SH-SY5Y (cell line): ENCODE results near the gene SIGLEC12.

ENCODE experiments used
- GATA2 ChIP-seq: IDR thresholded peaks from 2 replicates; pipeline ENCODE4 v1.6.1; 2011; ENCODE audit warnings: mild to moderate bottlenecking, low read depth, low read length
- GATA3 ChIP-seq: IDR thresholded peaks from 2 replicates; pipeline ENCODE4 v1.6.1; 2011; ENCODE audit warnings: low read depth, mild to moderate bottlenecking, low read length, moderate library complexity

SIGLEC12 gene

DNA sequence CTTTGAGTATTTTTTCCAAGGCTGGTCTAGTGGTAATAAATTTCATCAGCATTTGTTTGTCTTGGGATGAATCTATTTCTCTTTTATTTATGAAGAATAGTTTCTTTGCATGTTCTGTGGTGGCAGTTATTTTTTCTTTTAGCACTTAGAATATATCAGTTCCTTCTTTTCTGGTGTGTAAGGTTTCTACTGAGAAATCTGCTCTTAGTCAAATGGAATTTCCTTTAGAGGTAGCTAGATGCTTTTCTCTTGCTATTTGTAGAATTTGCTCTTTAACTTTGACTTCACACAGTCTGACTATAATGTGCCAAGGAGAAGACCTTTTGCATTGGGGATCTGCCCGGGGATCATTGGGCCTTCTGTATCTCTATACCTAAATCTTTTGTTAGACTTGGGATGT lies 33.9 kb upstream of the SIGLEC12 start:
- TF ChIP-seq GATA2 (no peak), GATA3 (no peak)

DNA sequence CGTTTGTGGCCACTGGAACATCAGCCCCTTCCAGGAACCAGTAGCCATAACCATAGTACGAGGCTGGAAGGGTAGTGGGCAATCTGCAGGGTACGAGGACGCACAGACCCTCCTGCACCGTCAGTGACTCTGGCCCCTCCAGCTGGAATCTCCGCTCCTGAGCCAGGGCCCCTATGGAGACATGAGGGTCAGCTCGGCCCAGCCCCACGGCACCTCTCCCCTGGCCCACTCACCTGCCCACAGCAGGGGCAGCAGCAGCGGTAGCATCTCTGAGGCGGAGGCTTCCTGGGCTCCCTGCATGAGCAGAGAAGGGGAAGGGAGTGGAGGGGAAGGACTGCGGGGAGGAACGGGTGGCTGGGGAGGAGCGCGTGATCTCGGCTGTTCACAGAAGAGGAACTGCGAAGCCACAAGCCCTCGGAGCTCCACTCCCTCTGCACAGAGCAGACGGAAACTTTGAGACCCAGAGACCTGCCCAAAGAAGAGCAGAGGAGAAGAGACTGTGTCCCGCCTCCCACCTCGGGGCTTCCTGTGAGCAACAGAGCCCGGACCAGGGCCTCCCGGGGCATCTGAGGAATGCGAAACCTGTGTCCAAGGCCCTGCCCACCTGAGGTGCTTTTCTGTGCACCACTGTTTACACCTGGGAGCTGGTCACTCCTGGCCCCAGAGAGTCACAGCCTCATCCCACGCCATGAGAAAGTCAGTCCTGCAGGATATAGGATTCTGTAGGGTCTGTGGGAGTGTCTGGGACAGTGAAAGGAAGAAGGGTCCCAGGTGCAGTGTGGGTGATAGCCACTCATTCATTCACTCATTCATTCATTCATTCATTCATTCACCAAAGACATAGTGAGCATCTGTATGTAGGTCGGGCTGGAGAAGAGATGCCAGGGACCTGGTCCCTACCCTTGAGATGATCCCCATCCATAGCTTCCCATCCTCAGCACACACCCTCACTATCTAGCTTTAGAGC lies 30.0 kb upstream of the SIGLEC12 start, which contains the start of gene SIGLEC6:
Gene SIGLEC6, minus strand, starts transcription at position 322 of the 967 bp plus-strand sequence. Its CDS starts 22 bp downstream, at position 300.
- TF ChIP-seq GATA2, result no peak
- TF ChIP-seq GATA3, result no peak

DNA sequence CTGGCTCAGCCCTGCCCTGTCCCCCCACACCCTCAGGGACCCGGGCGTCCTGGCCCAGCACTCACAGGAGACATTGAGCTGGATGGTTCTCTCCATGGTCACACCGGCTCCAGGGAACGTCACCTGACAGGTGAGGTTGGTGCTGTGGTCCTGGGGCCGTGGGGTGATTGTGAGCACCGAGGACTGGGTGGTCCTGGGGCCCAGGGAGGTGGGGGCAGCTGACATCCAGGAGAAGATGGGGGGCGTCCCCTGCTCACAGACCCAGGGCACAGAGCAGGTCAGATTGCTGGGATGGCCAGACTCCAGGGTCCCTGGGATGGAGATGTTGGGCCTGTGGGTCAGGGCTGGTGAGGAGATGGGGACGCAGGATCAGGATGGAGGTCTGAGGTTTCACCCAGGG lies 29.0 kb upstream of the SIGLEC12 start:
- TF ChIP-seq GATA2 (no peak), GATA3 (no peak)

DNA sequence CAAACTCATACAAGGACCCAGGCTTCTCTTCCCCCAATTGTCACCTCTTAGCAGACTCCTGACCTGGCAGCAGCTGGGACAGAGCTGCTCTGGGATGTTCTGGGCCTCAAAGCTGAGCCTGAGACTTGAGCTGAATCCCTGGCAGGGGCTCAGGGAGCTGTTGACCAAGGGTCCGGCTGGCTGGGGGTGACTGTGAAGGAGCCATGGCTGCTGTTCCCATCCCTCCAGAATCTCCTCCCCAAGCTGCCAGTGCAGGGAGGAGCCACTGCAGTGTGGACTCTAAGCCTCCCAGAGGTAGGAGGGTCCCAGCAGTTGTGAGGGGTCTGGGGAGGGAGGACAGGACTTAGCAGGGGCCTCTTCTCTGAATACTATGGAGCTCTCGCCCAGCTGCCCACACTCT lies 27.7 kb upstream of the SIGLEC12 start:
- no peak for TF ChIP-seq GATA3
- no peak for TF ChIP-seq GATA2

DNA sequence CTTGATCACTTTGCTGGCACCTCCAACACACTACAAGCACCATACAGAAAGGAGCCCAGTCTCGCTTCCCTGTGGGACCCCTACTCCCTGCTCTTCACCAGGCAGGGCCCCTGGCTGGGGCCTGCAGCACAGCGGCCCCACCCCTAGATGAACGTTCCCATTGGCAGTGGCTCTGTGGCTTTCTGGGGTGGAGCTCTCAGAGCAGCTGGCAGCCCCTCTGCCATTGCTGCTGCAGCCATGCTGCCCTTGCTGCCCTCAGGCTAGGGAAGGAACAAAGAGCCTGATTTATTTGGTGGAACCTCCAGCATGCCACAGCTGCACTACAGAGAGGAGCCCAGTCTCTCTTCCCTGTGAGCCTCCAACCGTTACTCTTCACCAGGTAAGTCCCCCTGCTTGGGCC lies 24.1 kb upstream of the SIGLEC12 start:
- TF ChIP-seq GATA3 (no peak), GATA2 (no peak)

DNA sequence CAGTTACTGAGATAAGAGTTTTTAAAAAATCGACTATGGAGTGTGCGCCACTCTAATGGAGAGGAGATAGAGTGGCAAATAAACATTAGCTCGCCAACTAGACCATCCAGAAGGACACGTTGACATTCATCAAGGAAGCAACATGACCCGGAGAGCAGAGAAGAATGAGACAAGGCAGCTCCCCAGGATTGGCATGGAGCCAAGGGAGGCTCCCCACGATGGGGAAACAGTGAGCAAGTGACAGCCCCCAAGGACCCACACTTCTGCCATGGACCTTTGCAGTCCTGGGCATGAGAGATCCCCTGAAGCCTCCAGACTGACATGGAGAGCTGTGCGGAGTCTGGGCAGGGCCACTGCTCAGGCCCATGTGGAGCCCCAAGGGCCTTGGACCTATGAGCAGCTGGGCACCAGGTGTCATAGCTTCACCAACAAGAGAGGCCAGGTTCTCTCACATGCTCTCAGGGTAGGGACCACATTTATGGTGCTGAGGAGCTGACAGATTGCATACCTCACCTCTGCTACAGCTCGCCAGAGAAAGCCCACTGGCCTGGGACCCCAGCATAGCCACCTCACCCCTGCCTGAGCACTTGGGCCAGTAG lies 23.2 kb upstream of the SIGLEC12 start:
- TF ChIP-seq GATA3, result no peak

DNA sequence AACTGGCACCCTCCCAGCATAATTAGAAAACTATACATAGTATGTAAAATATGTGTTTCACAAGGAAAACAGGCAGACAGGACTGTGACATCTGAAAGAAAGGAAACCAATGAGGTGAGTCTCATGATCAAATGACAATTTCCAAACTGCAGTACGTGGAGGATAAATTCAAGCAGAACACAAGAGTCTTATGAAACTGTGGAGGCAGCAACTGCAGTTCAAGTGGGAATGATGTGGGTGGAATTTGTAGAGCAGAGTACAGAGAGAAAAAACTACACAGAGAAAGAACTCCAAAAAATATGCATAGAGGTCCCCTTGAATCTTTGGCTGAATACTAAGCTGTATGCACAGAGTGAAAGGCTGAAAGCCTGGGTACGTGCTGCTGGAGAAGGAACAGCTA lies 20.2 kb upstream of the SIGLEC12 start:
- TF ChIP-seq GATA3 (no peak), GATA2 (no peak)

DNA sequence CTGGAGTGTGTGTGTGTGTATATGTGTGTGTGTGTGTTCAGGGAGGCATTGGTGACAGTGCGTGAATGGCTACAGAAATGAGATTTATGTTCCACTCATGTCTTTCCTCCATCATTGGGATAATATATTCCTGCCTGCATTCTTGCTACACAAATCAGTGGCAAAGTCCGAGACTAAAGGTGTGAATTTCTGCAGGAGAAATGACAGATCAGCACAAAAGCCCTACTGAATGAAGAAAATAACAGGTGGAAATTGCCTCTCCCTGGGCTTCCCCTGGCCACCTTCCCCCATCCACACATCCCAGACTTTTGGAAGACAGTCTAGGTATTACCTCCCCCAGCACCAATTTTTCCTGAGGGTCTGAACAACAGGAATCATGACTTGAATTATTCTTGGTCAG lies 19.8 kb upstream of the SIGLEC12 start:
- TF ChIP-seq GATA2 (no peak), GATA3 (no peak)

DNA sequence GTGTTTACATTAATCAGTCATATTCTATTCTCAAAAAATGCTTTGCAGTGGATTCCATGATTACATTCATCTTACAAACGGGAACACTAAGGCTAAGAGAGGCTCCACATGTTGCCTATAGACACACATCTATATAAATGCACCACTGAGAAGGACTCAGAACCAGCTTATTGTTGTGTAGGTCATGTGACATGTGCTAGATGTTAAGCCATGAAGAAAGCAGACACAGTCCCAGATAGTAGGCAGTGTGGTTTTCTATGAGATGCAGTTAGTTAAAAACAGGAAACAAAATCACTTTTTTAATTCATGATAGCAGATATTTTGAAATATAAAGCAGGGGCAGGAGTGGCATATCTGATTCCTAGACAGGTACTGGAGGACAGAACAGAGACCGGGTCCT lies 19.1 kb upstream of the SIGLEC12 start:
- TF ChIP-seq GATA2 (no peak), GATA3 (no peak)

DNA sequence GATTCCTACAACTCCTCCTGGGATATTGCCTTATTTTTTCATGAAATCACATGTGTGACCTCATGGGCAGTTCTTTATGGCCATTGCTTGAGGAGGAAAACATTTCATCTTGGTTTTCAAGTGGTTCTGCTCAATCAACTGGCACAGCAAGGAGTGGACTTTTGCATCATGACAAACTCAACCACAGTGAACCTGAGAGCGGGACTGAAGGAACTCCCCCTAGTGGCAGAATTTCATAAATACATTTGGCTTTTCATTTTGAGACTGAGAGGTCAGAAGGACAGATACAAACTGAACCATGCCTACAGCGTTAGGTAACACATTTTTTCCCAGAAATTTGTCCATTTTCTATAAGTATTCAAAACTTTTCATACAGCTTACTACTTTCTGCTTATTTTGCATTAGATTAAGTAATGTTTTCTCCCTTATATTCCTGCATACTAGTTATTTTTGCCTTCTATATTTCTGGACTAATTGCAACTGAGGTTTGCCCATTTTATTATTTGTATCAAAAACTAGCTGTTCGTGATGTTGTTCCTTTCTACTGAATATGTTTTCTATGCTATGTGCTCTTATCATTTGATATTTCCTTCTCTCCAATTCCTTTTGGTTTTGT lies 13.4 kb upstream of the SIGLEC12 start:
- TF ChIP-seq GATA2 (no peak), GATA3 (no peak)

DNA sequence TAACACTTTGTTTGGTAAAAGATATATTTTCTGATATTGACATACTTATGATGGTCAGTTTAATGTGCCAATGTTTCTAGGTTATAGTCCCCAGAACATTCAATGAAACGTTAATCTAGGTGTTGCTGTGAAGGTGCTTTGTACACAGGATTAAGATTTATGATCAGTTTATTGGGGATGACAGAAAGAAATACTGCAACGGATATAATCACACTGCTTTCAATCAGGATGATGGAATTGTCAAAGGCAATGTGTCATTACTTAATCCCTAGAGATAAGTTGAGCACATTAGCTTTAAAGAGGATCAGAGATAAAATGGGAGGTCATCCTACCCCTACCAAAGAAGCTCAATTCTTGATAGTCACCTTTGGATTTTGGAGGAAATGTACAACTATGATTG lies 12.4 kb upstream of the SIGLEC12 start:
- TF ChIP-seq GATA3 (no peak), GATA2 (no peak)

DNA sequence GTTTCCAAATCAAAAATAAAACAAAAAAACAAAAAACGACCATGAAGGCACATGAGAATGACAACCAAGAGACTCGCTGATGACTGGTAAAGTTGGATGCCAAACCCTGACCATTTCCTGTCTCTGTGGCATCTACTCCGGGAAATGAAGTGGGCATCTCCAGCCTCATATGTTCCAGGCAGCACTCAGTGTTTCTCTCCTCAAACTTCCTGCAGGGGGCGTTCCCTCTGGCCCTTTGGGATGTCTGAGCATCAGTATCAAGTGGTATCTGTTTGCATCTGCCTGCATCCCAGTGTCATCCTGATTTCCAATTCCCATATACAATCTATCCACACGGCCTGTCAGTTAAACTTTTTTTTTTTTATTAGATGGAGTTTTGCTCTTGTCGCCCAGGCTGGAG lies 9.8 kb upstream of the SIGLEC12 start:
- TF ChIP-seq GATA3, result no peak
- TF ChIP-seq GATA2, result no peak

DNA sequence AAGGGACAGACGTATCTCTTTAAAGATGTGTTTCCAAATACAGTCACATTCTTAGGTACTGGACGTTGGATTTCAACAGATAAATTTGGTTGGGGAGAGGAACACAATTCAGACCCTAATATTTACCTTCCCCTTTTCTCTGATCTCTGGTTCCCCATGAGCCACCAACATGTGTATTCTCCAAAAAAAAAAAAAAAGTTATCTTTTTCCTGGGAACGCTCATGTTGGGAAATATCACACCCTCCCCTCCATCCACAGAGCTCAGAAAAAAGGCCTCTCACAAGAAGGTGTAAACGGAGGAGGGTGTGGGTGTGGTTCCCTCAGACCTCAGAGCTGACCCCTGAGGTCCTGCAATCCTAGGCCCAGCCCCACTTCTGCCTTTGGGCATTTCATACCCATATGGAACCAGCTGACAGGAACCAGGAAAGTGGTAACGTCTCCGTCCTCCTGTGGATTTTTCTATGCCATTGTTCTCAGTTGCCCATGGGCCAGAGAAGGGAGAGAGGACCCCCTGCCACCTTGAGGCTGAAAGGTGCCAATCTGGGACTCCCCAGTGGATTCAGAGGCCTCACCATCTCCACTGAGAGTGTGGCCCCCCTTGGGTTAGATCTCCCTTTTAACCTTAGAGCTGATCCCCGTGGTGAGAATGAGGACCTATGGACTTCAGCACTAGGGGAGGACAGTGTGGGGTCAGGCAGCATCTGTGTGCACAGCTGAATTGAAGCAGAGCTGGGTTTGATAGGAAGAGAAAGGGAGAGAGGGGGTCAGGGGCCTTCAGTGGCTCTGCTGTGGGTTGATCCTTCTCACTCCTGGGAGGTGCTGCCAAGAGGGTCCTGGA lies 8.4 kb upstream of the SIGLEC12 start:
- TF ChIP-seq GATA2 (no peak), GATA3 (no peak)
